Glutamatergic neuron (in vitro differentiated cells): ENCODE results near the gene THSD7A. TPM values are rescaled to one million over a fixed set of nuclear protein-coding genes. Genes with fewer than 3 reads are reported as not detected.
A peak's percentile ranks its signal among the peaks of the same experiment; 100 is the strongest.

Experiments used
- DNase-seq: peaks from one replicate; pipeline ENCODE4 v3.0.0; 2022
- H3K27ac Mint-ChIP-seq: one replicate; pipeline ENCODE4 v1.8.0; 2020; ENCODE audit warnings: mild to moderate bottlenecking, mixed read lengths, inconsistent platforms; ENCODE audit not compliant: unreplicated experiment
- H3K27me3 Mint-ChIP-seq: one replicate; pipeline ENCODE4 v1.8.0; 2020; ENCODE audit warnings: mild to moderate bottlenecking, moderate library complexity, mixed read lengths, inconsistent platforms; ENCODE audit not compliant: unreplicated experiment
- H3K36me3 Mint-ChIP-seq: one replicate; pipeline ENCODE4 v1.8.0; 2020; ENCODE audit warnings: mild to moderate bottlenecking, mixed read lengths, inconsistent platforms; ENCODE audit not compliant: unreplicated experiment
- H3K4me1 Mint-ChIP-seq: one replicate; pipeline ENCODE4 v1.8.0; 2020; ENCODE audit warnings: mild to moderate bottlenecking, low read depth, mixed read lengths, inconsistent platforms; ENCODE audit not compliant: unreplicated experiment
- H3K4me3 Mint-ChIP-seq: one replicate; pipeline ENCODE4 v1.8.0; 2020; ENCODE audit warnings: mild to moderate bottlenecking, mixed read lengths, inconsistent platforms; ENCODE audit not compliant: unreplicated experiment
- H3K9me3 Mint-ChIP-seq: one replicate; pipeline ENCODE4 v1.8.0; 2020; ENCODE audit warnings: mild to moderate bottlenecking, moderate library complexity, mixed read lengths, inconsistent platforms; ENCODE audit not compliant: unreplicated experiment
- total RNA-seq: library from RNA; stranded (reverse); fragmentation: NEBNext Ultra II Directional; extraction: Animal tissue kit (Norgen Biotek cat#: 25700); gene quantifications from one replicate; pipeline ENCODE4 v1.2.1, GENCODE V29; 2021; ENCODE audit not compliant: unreplicated experiment
- TF ChIP-seq, protein P1 (sequence below): fragments of 200-600 bp; sonication (generic); IDR thresholded peaks from one replicate; pipeline ENCODE4 v1.5.0; 2021; ENCODE audit not compliant: partially characterized antibody, unreplicated experiment

The THSD7A gene
- total RNA-seq, 1 donor from 2014 or later = 211 TPM

DNA sequence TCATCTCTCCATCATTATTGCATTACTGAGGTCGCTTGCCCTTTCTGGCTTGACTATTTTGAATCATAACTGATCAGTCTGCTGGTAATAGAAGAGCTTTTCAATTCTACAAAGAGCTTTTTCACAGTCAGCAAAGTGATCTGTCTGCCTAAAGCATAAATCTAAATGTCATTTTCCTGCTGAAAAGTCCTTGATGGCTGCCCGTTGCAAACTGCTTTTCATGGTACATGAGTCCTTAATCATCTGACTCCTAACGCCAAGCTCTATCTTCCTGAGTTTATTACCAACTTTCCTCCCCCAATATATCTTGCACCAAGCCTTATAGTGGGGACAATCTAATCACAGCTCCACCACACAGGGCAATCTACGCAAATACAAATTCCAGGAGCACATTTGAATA lies 39.8 kb downstream of the THSD7A start:
- H3K36me3 Mint-ChIP-seq = no peaks in the 10 kb centered on the region
- peaks cover 2% of the 10 kb centered on the region for H3K9me3 Mint-ChIP-seq
- H3K27ac Mint-ChIP-seq = peak overlapping the region; percentile 49
- DNase-seq = no peak
- H3K4me1 Mint-ChIP-seq = peaks cover 19% of the 10 kb centered on the region
- H3K27me3 Mint-ChIP-seq = no peaks in the 10 kb centered on the region
- peak overlapping the region; percentile 34 for H3K4me3 Mint-ChIP-seq
- TF ChIP-seq, protein P1, sequence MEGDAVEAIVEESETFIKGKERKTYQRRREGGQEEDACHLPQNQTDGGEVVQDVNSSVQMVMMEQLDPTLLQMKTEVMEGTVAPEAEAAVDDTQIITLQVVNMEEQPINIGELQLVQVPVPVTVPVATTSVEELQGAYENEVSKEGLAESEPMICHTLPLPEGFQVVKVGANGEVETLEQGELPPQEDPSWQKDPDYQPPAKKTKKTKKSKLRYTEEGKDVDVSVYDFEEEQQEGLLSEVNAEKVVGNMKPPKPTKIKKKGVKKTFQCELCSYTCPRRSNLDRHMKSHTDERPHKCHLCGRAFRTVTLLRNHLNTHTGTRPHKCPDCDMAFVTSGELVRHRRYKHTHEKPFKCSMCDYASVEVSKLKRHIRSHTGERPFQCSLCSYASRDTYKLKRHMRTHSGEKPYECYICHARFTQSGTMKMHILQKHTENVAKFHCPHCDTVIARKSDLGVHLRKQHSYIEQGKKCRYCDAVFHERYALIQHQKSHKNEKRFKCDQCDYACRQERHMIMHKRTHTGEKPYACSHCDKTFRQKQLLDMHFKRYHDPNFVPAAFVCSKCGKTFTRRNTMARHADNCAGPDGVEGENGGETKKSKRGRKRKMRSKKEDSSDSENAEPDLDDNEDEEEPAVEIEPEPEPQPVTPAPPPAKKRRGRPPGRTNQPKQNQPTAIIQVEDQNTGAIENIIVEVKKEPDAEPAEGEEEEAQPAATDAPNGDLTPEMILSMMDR = no peak

DNA sequence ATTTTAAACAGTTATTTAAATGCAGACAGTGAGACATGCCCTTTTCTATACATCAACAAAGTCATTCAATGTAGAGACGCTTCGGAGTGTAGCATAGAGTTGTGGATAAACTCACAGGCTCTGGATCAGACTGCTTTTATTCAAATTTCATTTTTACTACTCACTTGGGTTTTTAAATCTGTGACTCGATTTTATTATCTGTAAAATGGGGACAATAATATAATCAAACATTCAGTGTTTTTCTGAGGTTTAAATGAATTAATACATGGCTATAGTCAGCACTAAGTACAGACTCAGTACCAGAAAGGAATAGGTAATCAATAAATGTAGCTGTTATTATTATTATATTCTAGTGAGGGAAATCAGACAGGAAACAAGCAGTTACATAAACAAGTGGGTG lies 43.4 kb downstream of the THSD7A start:
- Mint-ChIP-seq H3K4me1 (peaks cover 33% of the 10 kb centered on the region), H3K36me3 (no peaks in the 10 kb centered on the region), H3K4me3 (no peak overlapping the region), H3K27ac (no peak overlapping the region), H3K27me3 (no peaks in the 10 kb centered on the region), H3K9me3 (peaks cover 4% of the 10 kb centered on the region)
- TF ChIP-seq, protein P1 = no peak
- no peak for DNase-seq

DNA sequence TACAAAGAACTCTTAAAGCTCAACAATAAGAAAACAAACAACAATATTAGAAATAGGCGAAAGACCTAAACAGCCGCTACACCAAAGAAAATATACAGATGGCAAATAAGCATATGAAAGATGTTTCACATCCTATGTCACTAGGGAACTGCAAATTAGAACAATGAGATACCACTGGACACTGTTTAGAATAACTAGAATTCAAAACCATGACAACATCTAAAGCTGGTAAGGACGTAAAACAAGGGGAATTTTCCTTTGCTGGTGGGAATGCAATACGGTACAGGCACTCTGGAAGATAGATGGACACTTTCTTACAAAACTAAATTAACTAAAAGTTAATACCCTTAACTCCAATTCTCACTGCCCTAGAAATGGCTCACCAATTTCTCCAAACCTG lies 44.5 kb downstream of the THSD7A start:
- Mint-ChIP-seq H3K9me3 (peaks cover 4% of the 10 kb centered on the region), H3K4me3 (no peak overlapping the region), H3K36me3 (no peaks in the 10 kb centered on the region), H3K4me1 (peaks cover 37% of the 10 kb centered on the region), H3K27me3 (no peaks in the 10 kb centered on the region), H3K27ac (no peak overlapping the region)
- TF ChIP-seq, protein P1 = no peak
- DNase-seq = no peak

DNA sequence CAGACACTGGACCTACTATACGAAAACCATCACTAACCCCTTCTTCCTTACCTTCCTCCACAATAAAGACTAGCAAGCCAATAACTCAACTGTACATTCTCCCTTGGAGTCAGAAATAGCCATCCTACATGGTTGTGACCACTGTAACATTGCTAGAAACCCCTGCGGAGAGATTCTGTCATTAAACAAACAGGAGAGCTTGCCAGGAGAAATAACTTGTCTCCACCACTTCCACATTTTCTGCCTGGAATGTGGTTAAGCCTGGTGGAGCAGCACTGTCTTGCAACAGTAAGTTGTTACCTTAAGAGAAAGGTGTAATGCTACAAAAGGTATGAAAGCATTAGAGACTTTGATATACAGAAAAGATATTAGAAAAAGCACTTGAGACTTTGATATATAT lies 45.8 kb downstream of the THSD7A start:
- peak overlapping the region; percentile 26 for H3K4me3 Mint-ChIP-seq
- TF ChIP-seq, protein P1 = no peak
- peaks cover 37% of the 10 kb centered on the region for H3K4me1 Mint-ChIP-seq
- H3K9me3 Mint-ChIP-seq = peaks cover 4% of the 10 kb centered on the region
- H3K27me3 Mint-ChIP-seq = no peaks in the 10 kb centered on the region
- no peaks in the 10 kb centered on the region for H3K36me3 Mint-ChIP-seq
- DNase-seq = no peak
- peak overlapping the region; percentile 73 for H3K27ac Mint-ChIP-seq

DNA sequence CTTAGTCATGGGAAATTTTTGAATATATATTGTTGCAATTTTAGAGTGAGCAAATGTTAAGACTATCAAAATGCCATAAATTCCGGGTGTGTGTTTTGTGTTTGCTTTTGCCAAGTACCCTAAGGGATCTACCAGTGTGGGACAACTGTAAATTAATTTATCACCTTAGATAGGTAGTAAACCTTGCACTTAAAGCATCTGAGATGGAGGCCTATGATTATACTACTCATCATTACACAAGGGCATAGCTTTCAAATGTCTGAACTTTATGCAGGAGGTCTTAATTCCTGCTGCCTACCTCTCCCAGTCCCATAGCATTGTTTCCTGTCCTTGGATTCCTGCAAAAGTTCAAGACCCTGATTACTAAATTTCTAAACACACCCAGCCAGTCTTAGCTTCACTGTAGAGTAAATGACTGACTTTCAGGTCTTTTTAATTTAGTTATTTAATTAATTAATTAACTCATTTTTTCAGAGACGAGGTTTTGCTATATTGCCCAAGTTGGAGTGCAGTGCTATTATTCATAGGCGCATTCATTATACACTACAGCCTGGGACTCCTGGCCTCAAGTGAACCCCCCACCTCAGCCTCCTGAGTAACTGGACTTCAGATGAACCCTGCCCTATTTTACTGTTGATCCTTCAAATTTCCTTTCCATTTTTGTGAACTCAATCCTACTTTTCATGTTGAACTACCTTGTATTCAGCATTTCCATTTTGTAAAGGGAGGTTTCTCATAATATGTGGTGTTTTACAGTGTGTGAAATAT lies 47.0 kb downstream of the THSD7A start:
- no peak for DNase-seq
- H3K4me3 Mint-ChIP-seq = no peak overlapping the region
- peaks cover 2% of the 10 kb centered on the region for H3K27me3 Mint-ChIP-seq
- no peaks in the 10 kb centered on the region for H3K36me3 Mint-ChIP-seq
- peak overlapping the region; percentile 67 for H3K27ac Mint-ChIP-seq
- peaks cover 44% of the 10 kb centered on the region for H3K4me1 Mint-ChIP-seq
- H3K9me3 Mint-ChIP-seq = peaks cover 4% of the 10 kb centered on the region
- TF ChIP-seq, protein P1 = no peak
